GM19468 (cell line): ENCODE measurements around the gene USP16.
"Not testable (repeated sequence)": the region's sequence is repeated elsewhere in the genome, so short reads cannot be mapped to it uniquely, and the experiment has no call there.

Experiments used
- ATAC-seq: cut with Tn5 transposase; IDR thresholded peaks from one replicate; pipeline ENCODE4 v1.9.1; 2021; ENCODE audit warnings: mild to moderate bottlenecking, moderate library complexity, moderate number of reproducible peaks; ENCODE audit not compliant: unreplicated experiment; ENCODE audit errors: extremely low read depth

Gene USP16

GRCh38 chr21:29024474-29025327, at the start of gene USP16:
USP16 (plus strand) TSS chr21:29024668; CDS start chr21:29027914, 3,246 bp downstream.
- ATAC-seq = peak; percentile 90

- no peak for ATAC-seq
These were observed 49.1 kb upstream of the USP16 start for GRCh38 chr21:28975397-28975796.

DNA sequence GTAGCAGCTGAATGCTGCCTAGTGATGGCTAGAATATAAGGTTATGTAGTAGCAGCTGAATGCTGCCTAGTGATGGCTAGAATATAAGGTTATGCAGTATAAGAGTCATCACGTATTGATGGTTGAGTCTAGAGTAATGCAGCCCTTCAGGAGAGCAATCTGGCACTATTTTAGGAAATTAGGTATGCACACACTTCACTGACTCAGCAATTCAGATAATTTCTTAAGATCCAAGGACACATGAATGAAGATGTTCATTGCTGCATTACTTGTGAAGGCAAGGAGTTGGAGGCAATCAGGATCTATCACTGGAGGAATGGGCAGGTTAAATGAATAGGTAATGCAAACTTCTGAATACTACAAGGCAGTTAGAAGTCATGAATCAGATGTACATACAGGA, 45.4 kb upstream of the USP16 start:
- no peak for ATAC-seq

- no peak for ATAC-seq
These were observed 41.8 kb upstream of the USP16 start for GRCh38 chr21:28982637-28983036.

- ATAC-seq = no peak
These were observed 37.8 kb upstream of the USP16 start for GRCh38 chr21:28986677-28987076.

- not testable (repeated sequence) for ATAC-seq
These were observed 36.3 kb upstream of the USP16 start for GRCh38 chr21:28988146-28988545.

DNA sequence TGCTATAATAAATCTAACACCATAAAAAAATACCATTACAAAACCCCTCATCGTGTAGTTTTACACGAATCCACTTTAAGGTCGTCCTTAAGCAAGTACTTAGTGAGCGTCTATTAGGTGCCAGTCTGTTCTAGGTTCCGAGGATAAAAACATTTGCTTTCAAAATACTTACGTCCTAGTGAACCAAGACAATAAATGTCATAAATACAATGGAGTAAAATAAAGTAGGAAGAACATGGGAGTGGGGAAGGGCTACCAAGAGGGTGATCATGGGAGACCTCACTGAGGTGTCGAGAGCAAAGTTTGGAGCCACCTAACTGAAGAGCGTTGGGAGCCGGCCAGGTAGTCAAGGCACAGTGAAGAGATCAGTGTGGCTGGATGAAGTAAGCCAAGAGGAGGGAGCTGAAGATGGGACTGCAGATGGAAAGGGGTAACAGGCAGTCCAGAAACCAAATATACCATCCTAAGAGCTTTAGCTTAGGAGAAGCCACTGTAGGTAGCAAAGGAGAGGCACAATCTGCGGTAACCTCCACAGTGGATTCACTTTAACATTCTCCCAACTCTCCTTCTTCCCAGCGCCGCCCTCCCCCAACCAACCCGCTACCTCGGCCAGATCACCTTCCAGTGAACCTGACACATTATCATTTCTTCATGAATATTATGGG, 32.5 kb upstream of the USP16 start:
- ATAC-seq = no peak

DNA sequence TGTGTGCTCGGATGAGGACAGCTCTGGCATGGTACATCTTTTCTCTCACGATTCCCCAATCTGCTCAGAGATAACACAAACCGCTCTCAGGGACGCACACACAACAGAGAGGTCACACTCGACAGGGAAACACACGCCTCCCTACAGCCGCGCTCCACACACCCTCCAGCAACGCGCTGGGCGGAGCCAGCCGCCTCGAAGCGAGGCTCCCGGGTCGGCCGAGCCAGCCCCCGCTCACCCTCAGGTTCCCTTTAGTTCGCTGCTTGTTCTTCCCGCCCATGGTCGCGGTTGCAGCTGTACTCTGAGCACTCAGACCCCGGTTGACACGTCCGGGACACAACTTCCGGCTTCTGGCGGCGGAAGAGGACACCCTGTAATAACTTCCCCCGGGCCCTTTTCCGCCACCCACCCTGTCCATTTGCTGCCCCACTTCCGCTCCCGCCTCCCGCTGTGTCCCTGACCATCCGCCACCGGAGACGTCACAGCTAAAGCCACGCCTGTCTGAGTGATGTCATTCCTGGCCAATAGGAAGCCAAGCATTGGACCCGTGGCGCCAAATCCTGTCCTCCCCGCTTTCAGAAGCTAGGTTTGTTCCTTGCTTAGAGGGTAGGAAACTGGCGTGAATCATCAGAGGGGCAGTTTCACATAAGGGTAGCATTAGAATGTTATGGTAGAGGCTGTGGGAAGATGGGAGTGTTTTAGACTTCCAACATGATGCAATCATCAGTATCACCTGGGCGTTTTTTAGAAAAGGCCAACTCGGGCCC, 31.8 kb upstream of the USP16 start, which contains the start of gene LTN1:
LTN1 (minus strand) TSS at position 352 of the 767 bp plus-strand sequence; CDS start at position 280, 72 bp downstream.
- peak; percentile 93 for ATAC-seq

- no peak for ATAC-seq
These were observed 31.2 kb upstream of the USP16 start for GRCh38 chr21:28993293-28993629.

GRCh38 chr21:29002442-29003144, 21.9 kb upstream of the USP16 start:
- ATAC-seq = peak; percentile 96

DNA sequence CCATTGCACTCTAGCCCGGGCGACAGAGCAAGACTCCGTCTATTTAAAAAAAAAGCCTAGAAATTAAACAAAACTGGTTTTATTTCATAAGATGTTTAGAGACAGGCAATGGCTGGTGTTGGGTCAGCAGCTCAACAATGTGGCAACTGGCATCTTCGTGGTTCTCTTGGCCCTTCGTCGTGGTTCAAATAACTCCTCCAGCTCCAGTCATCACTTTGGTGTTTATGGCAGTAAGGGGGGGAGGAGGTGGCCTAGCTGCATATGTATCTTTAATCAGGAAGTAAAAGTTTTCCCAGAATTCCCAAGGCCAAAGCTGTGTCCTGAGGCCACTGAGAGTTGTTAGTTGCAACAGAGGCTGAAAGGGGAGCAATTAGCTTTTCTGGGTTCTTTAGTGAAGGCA, 18.8 kb upstream of the USP16 start:
- ATAC-seq = no peak

- no peak for ATAC-seq
These were observed 17.3 kb upstream of the USP16 start for GRCh38 chr21:29007135-29007534.

DNA sequence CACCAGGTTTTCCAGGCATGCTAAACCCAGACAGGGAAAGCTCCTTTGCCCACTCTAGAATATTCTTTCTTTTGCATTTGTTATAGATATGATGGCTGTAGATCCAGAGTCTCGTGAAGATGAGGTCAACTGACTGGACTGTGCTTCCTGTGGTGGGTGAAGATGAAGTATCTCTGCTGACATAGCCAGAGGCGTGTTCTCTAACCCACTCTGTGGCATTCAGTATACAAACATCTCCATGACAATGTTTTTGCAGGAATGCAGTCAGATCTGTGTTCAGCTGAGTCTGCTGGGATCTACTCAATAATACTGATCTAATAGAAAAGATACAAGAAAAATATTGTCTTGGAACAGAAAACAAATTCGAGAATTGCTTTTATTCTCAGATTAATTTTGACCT, 16.7 kb upstream of the USP16 start:
- no peak for ATAC-seq

- no peak for ATAC-seq
These were observed 16.1 kb upstream of the USP16 start for GRCh38 chr21:29008367-29008766.

GRCh38 chr21:29011236-29011635, 13.2 kb upstream of the USP16 start:
- ATAC-seq = not testable (repeated sequence)

GRCh38 chr21:29017639-29018237, 6.7 kb upstream of the USP16 start:
- no peak for ATAC-seq

GRCh38 chr21:29018540-29018939, 5.9 kb upstream of the USP16 start:
- ATAC-seq = no peak

DNA sequence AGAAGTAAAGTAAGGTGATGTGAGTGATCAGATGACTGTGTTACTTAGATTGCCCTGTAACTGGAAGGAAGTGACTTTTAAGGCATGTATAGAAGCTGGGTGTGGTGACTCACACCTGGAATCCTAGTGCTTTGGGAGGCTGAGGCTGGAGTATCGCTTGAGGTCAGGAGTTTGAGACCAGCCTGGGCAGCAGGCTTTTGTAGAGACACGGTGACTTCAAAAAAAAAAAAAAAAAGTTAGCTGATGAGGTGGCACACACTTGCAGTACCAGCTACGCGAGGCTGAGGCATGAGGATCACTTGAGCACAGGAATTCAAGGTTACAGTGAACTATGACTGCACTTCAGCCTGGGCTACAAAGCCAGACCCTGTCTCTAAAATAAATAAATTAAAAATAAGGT, 2.3 kb upstream of the USP16 start:
- ATAC-seq = no peak

DNA sequence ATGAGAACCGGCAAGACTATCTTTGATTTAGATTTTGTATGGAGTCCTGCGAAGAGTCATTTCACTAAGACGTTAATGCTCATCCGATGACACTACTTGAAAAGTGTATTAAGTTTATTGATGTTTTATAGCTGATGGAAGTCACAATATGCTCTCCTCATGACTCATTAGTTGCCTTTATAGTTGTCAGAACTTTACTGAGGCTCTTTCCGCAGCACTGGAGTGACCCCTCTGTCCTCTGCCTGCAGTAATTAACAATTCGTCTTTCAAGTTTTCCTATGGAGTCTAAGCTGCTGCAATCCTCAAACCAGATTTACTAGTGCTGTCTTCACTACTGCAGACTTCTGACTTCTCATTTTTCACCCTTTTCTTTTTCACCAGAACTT, 853 bp downstream of the USP16 start:
- no peak for ATAC-seq

DNA sequence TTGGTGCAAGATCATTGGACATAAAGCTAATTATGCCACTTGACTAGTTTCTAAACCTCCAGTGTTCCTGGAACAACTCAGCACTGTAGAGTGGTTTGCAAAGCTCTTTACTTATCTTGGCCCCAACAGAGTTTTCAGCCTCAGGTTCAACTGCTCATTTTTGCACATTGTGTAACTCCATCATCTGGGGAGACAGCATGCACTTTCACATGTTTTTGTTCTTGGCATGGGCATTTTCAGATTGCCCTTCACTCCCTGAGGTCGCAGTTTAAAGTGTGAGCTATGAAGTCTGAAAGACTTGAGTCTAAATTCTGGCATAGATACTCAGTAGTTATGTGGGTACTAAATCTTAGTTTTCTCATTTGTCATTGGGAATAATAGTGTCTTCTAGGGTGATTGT, 5.1 kb downstream of the USP16 start:
- ATAC-seq = no peak
